Measurements from ENCODE around the gene CRELD2. TPM values are rescaled to one million over a fixed set of nuclear protein-coding genes. Genes with fewer than 3 reads are reported as not detected.

CRELD2 gene
- 10 to 100 TPM; 46.1 to 60.1 TPM for total RNA-seq

- DNase-seq (ENCODE audit: low spot score): peak; percentile 93
- ATAC-seq (ENCODE audit: insufficient number of reproducible peaks, low FRiP score, low read depth): peak; percentile 99
- Histone ChIP-seq H3K27ac (peak within 1 kb of the TSS; percentile 90 to 97), H3K4me1 (ENCODE audit: control insufficient read depth in 1 of 2, low read depth in 2 of 2) (peaks cover 9 to 25% of the 10 kb centered on the region in 2 donors), H3K9me3 (no peaks in the 10 kb centered on the region), H3K4me3 (peak within 1 kb of the TSS; percentile 98), H3K36me3 (peaks cover 8% of the 10 kb centered on the region), H3K27me3 (replicated peaks; ENCODE audit: insufficient read depth) (no peaks in the 10 kb centered on the region)
- TF ChIP-seq, protein P1, sequence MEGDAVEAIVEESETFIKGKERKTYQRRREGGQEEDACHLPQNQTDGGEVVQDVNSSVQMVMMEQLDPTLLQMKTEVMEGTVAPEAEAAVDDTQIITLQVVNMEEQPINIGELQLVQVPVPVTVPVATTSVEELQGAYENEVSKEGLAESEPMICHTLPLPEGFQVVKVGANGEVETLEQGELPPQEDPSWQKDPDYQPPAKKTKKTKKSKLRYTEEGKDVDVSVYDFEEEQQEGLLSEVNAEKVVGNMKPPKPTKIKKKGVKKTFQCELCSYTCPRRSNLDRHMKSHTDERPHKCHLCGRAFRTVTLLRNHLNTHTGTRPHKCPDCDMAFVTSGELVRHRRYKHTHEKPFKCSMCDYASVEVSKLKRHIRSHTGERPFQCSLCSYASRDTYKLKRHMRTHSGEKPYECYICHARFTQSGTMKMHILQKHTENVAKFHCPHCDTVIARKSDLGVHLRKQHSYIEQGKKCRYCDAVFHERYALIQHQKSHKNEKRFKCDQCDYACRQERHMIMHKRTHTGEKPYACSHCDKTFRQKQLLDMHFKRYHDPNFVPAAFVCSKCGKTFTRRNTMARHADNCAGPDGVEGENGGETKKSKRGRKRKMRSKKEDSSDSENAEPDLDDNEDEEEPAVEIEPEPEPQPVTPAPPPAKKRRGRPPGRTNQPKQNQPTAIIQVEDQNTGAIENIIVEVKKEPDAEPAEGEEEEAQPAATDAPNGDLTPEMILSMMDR (IDR thresholded peaks at IDR 0.05): no peak
Measured at GRCh38 chr22:49917974-49918910, at the start of gene CRELD2, which contains the start of gene ALG12. CRELD2 (plus strand) TSS chr22:49918634; CDS start chr22:49918770, 136 bp downstream. ALG12 (minus strand) TSS chr22:49918438; CDS start chr22:49913765, 4,673 bp downstream.

DNA sequence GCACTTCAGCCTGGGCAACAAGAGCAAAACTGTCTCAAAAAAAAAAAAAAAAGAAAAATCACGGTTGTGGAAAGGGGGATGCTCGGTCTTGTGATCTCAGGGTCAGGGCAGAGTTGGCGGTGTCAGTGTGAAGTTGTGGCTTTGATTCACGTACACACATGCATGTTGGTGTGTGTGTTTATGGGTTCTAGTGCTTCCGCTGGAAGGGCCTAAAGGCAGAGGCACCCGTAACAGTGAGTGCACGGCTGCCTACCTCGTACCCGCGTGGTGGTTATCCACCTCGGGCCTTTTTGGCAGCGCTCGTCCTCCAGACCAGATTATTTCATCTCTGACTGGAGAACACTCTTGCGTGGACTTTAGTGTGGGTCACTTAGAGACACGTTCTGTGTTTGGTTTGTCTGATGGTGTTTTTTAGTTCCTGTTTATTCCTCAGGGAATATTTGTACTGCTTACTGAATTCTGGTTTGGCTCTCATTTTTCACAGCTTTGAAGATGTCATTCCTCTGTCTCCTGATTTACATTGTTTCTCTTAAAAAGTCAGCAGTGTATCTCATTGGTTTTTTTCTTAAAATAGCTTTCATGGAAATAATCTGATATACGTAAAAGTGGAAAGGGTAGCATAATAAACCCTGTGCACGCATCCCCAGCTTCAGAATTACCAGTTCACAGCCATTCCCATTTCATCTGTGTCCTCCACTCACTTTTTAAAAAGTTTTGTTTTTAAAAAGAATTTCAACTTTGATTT lies 49.2 kb upstream of the CRELD2 start:
- TF ChIP-seq, protein P1 (IDR thresholded peaks at IDR 0.05): no peak
- no peak overlapping the region for H3K27ac ChIP-seq
- DNase-seq (ENCODE audit: low spot score) (no peak), ATAC-seq (ENCODE audit: insufficient number of reproducible peaks, low FRiP score, low read depth) (no peak)
- H3K27me3 ChIP-seq (replicated peaks; ENCODE audit: insufficient read depth): no peaks in the 10 kb centered on the region
- H3K9me3 ChIP-seq: peaks cover 12% of the 10 kb centered on the region
- H3K4me3 ChIP-seq: no peak overlapping the region
- H3K36me3 ChIP-seq: peaks cover 5% of the 10 kb centered on the region
- no peaks in the 10 kb centered on the region for H3K4me1 ChIP-seq (ENCODE audit: control insufficient read depth in 1 of 2, low read depth in 2 of 2)

- Histone ChIP-seq H3K27ac (no peak overlapping the region), H3K4me3 (no peak overlapping the region), H3K4me1 (ENCODE audit: control insufficient read depth in 1 of 2, low read depth in 2 of 2) (no peaks in the 10 kb centered on the region), H3K9me3 (peaks cover 12% of the 10 kb centered on the region), H3K36me3 (peaks cover 5% of the 10 kb centered on the region), H3K27me3 (replicated peaks; ENCODE audit: insufficient read depth) (no peaks in the 10 kb centered on the region)
- TF ChIP-seq, protein P1 (IDR thresholded peaks at IDR 0.05): no peak
- DNase-seq (ENCODE audit: low spot score) (no peak), ATAC-seq (ENCODE audit: insufficient number of reproducible peaks, low FRiP score, low read depth) (no peak)
Measured at GRCh38 chr22:49869845-49870712, 48.4 kb upstream of the CRELD2 start.

DNA sequence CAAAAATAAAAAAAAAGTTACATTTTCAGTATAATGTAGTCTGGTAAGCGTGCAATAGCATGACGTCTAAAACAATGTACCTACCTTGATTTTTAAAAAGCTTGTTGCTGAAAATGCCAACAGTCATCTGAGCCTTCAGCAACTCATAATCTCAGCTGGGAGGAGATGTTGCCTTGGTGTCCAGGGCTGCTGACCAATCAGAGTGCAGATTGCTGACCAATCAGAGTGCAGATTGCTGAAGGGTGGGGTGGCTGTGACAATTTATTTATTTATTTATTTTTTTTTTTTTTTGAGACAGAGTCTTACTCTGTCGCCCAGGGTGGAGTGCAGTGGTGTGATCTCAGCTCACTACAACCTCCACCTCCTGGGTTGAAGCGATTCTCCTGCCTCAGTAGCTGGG lies 47.0 kb upstream of the CRELD2 start:
- Histone ChIP-seq H3K27ac (no peak overlapping the region), H3K27me3 (replicated peaks; ENCODE audit: insufficient read depth) (no peaks in the 10 kb centered on the region), H3K4me3 (no peak overlapping the region), H3K4me1 (ENCODE audit: control insufficient read depth in 1 of 2, low read depth in 2 of 2) (no peaks in the 10 kb centered on the region), H3K9me3 (peaks cover 2% of the 10 kb centered on the region), H3K36me3 (peaks cover 5% of the 10 kb centered on the region)
- TF ChIP-seq, protein P1 (IDR thresholded peaks at IDR 0.05): no peak
- DNase-seq (ENCODE audit: low spot score) (no peak), ATAC-seq (ENCODE audit: insufficient number of reproducible peaks, low FRiP score, low read depth) (no peak)
